OCI-LY1 (cell line): ENCODE measurements around the gene NPFFR1.

Experiments used
- H2AFZ ChIP-seq: fragments of 200-600 bp; sonication (generic), shearing (Covaris generic); 2 replicates; pipeline ENCODE4 v1.6.0; 2014; ENCODE audit warnings: antibody characterized with exemption, mild to moderate bottlenecking, low read length
- H3F3A ChIP-seq: fragments of 200-600 bp; sonication (generic), shearing (Covaris generic); 2 replicates; pipeline ENCODE4 v1.6.0; 2014; ENCODE audit warnings: mild to moderate bottlenecking, antibody characterized with exemption, low read length, moderate library complexity; ENCODE audit not compliant: insufficient read depth
- H3K27ac ChIP-seq: fragments of 200-600 bp; sonication (generic); 2 replicates; pipeline ENCODE4 v1.5.1; 2014; ENCODE audit warnings: low read length, mixed run types, mild to moderate bottlenecking, low read depth; ENCODE audit not compliant: poor library complexity, severe bottlenecking
- H3K27me3 ChIP-seq: fragments of 200-600 bp; sonication (generic); 2 replicates; pipeline ENCODE4 v1.6.0; 2014; ENCODE audit warnings: antibody characterized with exemption, mild to moderate bottlenecking, low read length, moderate library complexity; ENCODE audit not compliant: insufficient read depth
- H3K36me3 ChIP-seq: fragments of 200-600 bp; sonication (generic); 2 replicates; pipeline ENCODE4 v1.6.1; 2014; ENCODE audit warnings: mild to moderate bottlenecking, antibody characterized with exemption, low read length, moderate library complexity, mixed read lengths; ENCODE audit not compliant: insufficient read depth
- H3K4me1 ChIP-seq: fragments of 200-600 bp; sonication (generic); 2 replicates; pipeline ENCODE4 v1.5.1; 2014; ENCODE audit warnings: mild to moderate bottlenecking, low read length, moderate library complexity; ENCODE audit not compliant: insufficient read depth, severe bottlenecking
- H3K4me2 ChIP-seq: fragments of 200-600 bp; sonication (generic), shearing (Covaris generic); 2 replicates; pipeline ENCODE4 v1.6.1; 2014; ENCODE audit warnings: low read length
- H3K4me3 ChIP-seq: fragments of 200-600 bp; sonication (generic); 2 replicates; pipeline ENCODE4 v1.5.1; 2014; ENCODE audit warnings: low read length, low read depth, mild to moderate bottlenecking, mixed read lengths; ENCODE audit not compliant: poor library complexity, severe bottlenecking
- H3K79me2 ChIP-seq: fragments of 200-600 bp; shearing (Covaris generic); 2 replicates; pipeline ENCODE4 v1.6.1; 2016; ENCODE audit warnings: mixed run types, low read length, mixed read lengths; ENCODE audit not compliant: insufficient read depth
- H3K9ac ChIP-seq: fragments of 200-600 bp; sonication (generic), shearing (Covaris generic); 2 replicates; pipeline ENCODE4 v1.6.1; 2014; ENCODE audit warnings: mild to moderate bottlenecking, low read length, mixed read lengths
- H3K9me2 ChIP-seq: fragments of 200-600 bp; sonication (generic), shearing (Covaris generic); 2 replicates; pipeline ENCODE4 v1.6.1; 2014; ENCODE audit warnings: low read depth, mild to moderate bottlenecking, low read length, mixed read lengths
- H3K9me3 ChIP-seq: fragments of 200-600 bp; shearing (Covaris generic); 2 replicates; pipeline ENCODE4 v1.6.1; 2014; ENCODE audit warnings: low read length, mixed read lengths
- H4K20me1 ChIP-seq: fragments of 200-600 bp; sonication (generic), shearing (Covaris generic); 2 replicates; pipeline ENCODE4 v1.6.0; 2016; ENCODE audit warnings: mild to moderate bottlenecking, low read length; ENCODE audit not compliant: insufficient read depth
- CTCF ChIP-seq: fragments of 200-600 bp; sonication (generic), shearing (Covaris generic); IDR thresholded peaks from 2 replicates; pipeline ENCODE4 v1.5.1; 2017; ENCODE audit warnings: mild to moderate bottlenecking, antibody characterized with exemption, low read length, moderate library complexity, mixed read lengths
- EZH2 ChIP-seq: fragments of 200-600 bp; sonication (generic), shearing (Covaris generic); IDR thresholded peaks from 2 replicates; pipeline ENCODE4 v1.8.0; 2017; ENCODE audit warnings: borderline replicate concordance, mixed run types, mild to moderate bottlenecking, antibody characterized with exemption, low read length, moderate library complexity, mixed read lengths

Gene NPFFR1

GRCh38 chr10:70221030-70221429 is 62.8 kb downstream of the NPFFR1 start:
- Histone ChIP-seq H3K9me3 (no peaks in the 10 kb centered on the region), H3K4me1 (peaks cover 4% of the 10 kb centered on the region), H3K36me3 (peaks cover 64% of the 10 kb centered on the region), H3K27me3 (no peaks in the 10 kb centered on the region), H2AFZ (no peak overlapping the region), H3K9ac (no peak overlapping the region), H3K27ac (no peak overlapping the region), H3K4me3 (no peak overlapping the region), H3F3A (no peaks in the 10 kb centered on the region), H3K4me2 (no peak overlapping the region), H3K9me2 (no peaks in the 10 kb centered on the region), H4K20me1 (no peaks in the 10 kb centered on the region), H3K79me2 (0 out of 2 replicates have a peak, but pooled peaks cover 18% of the 10 kb centered on the region)
- TF ChIP-seq CTCF (no peak), EZH2 (no peak)

GRCh38 chr10:70212879-70213278 is 70.9 kb downstream of the NPFFR1 start:
- Histone ChIP-seq H3K4me2 (no peak overlapping the region), H4K20me1 (no peaks in the 10 kb centered on the region), H3F3A (no peaks in the 10 kb centered on the region), H3K4me1 (no peaks in the 10 kb centered on the region), H3K36me3 (peaks cover 97% of the 10 kb centered on the region), H3K9me3 (no peaks in the 10 kb centered on the region), H3K9ac (no peak overlapping the region), H3K27me3 (no peaks in the 10 kb centered on the region), H3K4me3 (no peak overlapping the region), H3K27ac (no peak overlapping the region), H2AFZ (no peak overlapping the region), H3K79me2 (no peaks in the 10 kb centered on the region), H3K9me2 (no peaks in the 10 kb centered on the region)
- TF ChIP-seq EZH2 (no peak), CTCF (no peak)

- H3K9ac ChIP-seq, result no peak overlapping the region
- H3K9me3 ChIP-seq, result no peaks in the 10 kb centered on the region
- no peak overlapping the region for H3K27ac ChIP-seq
- TF ChIP-seq CTCF, result no peak
- no peak for TF ChIP-seq EZH2
- H3F3A ChIP-seq, result no peaks in the 10 kb centered on the region
- no peaks in the 10 kb centered on the region for H4K20me1 ChIP-seq
- H3K36me3 ChIP-seq, result peaks cover 97% of the 10 kb centered on the region
- no peak overlapping the region for H3K4me3 ChIP-seq
- no peak overlapping the region for H2AFZ ChIP-seq
- no peaks in the 10 kb centered on the region for H3K4me1 ChIP-seq
- no peaks in the 10 kb centered on the region for H3K9me2 ChIP-seq
- H3K4me2 ChIP-seq, result no peak overlapping the region
- no peaks in the 10 kb centered on the region for H3K27me3 ChIP-seq
- H3K79me2 ChIP-seq, result no peaks in the 10 kb centered on the region
Observed at GRCh38 chr10:70212277-70212676, 71.5 kb downstream of the NPFFR1 start.
